ENCODE results near the gene GPR55.

GRCh38 chr2:230955163-230955737, 30.2 kb upstream of the GPR55 start:
- no peak for TF ChIP-seq KDM5A (IDR thresholded peaks at IDR 0.05; ENCODE audit: low read length)
- no peak for TF ChIP-seq TCF12 (IDR thresholded peaks at IDR 0.05; ENCODE audit: low read depth, low read length)
- TF ChIP-seq CTCF (IDR thresholded peaks at IDR 0.05; ENCODE audit: control extremely low read depth in 1 of 3, insufficient read depth in 1 of 3, low read depth in 1 of 3, low read length in 3 of 3) = no peak
- TF ChIP-seq POLR2A (IDR thresholded peaks at IDR 0.05; ENCODE audit: control extremely low read depth in 1 of 2, low read depth in 2 of 2, low read length in 2 of 2) = no peak
- TF ChIP-seq FOSL1 (IDR thresholded peaks at IDR 0.05; ENCODE audit: insufficient read depth, low read depth, low read length) = no peak
- no peak for TF ChIP-seq CTBP2 (IDR thresholded peaks at IDR 0.05; ENCODE audit: borderline replicate concordance, insufficient read depth, insufficient read length, low read length)

Data from H1 (cell line).